NK-92 treated with Interleukin-12 subunit alpha and Interleukin-12 subunit beta, amount 100 ng/mL, for 24 hours (cell line): ENCODE measurements around the gene OSBPL3.

ENCODE experiments used
- DNase-seq: peaks from one replicate; lab custom pipeline; 2025; lab: John Stamatoyannopoulos, UW

The OSBPL3 gene

GRCh38 chr7:24979470-24979862 lies 512 bp downstream of the OSBPL3 start:
- DNase-seq, result peak; percentile 72

- DNase-seq, result no peak
Observed at GRCh38 chr7:24978843-24979469, 1.0 kb downstream of the OSBPL3 start.

GRCh38 chr7:24975644-24976260 lies 4.2 kb downstream of the OSBPL3 start:
- no peak for DNase-seq

GRCh38 chr7:24975172-24975571 lies 4.8 kb downstream of the OSBPL3 start:
- no peak for DNase-seq

GRCh38 chr7:24974026-24974832 lies 5.7 kb downstream of the OSBPL3 start:
- DNase-seq, result no peak

- no peak for DNase-seq
Observed at GRCh38 chr7:24972991-24973390, 7.0 kb downstream of the OSBPL3 start.

- no peak for DNase-seq
Observed at GRCh38 chr7:24972166-24972477, 7.9 kb downstream of the OSBPL3 start.

- no peak for DNase-seq
Observed at GRCh38 chr7:24971333-24972165, 8.4 kb downstream of the OSBPL3 start.

- no peak for DNase-seq
Observed at GRCh38 chr7:24970676-24971075, 9.3 kb downstream of the OSBPL3 start.

GRCh38 chr7:24968165-24968564 lies 11.8 kb downstream of the OSBPL3 start:
- no peak for DNase-seq

GRCh38 chr7:24967696-24968095 lies 12.3 kb downstream of the OSBPL3 start:
- no peak for DNase-seq

GRCh38 chr7:24966802-24967201 lies 13.2 kb downstream of the OSBPL3 start:
- no peak for DNase-seq

GRCh38 chr7:24965831-24966708 lies 13.9 kb downstream of the OSBPL3 start:
- DNase-seq, result peak; percentile 62

- DNase-seq, result no peak
Observed at GRCh38 chr7:24964191-24964590, 15.8 kb downstream of the OSBPL3 start.

GRCh38 chr7:24963218-24963617 lies 16.8 kb downstream of the OSBPL3 start:
- peak; percentile 8 for DNase-seq

- DNase-seq, result no peak
Observed at GRCh38 chr7:24962418-24962962, 17.5 kb downstream of the OSBPL3 start.

- DNase-seq, result no peak
Observed at GRCh38 chr7:24959735-24960485, 20.1 kb downstream of the OSBPL3 start.

GRCh38 chr7:24958399-24958798 lies 21.6 kb downstream of the OSBPL3 start:
- DNase-seq, result no peak

- DNase-seq, result no peak
Observed at GRCh38 chr7:24956021-24956420, 24.0 kb downstream of the OSBPL3 start.

GRCh38 chr7:24955313-24955712 lies 24.7 kb downstream of the OSBPL3 start:
- no peak for DNase-seq
